ENCODE data around the gene MBD6.

Gene MBD6

GRCh38 chr12:57535764-57536596, 13.4 kb downstream of the MBD6 start:
- TF ChIP-seq, protein P1, sequence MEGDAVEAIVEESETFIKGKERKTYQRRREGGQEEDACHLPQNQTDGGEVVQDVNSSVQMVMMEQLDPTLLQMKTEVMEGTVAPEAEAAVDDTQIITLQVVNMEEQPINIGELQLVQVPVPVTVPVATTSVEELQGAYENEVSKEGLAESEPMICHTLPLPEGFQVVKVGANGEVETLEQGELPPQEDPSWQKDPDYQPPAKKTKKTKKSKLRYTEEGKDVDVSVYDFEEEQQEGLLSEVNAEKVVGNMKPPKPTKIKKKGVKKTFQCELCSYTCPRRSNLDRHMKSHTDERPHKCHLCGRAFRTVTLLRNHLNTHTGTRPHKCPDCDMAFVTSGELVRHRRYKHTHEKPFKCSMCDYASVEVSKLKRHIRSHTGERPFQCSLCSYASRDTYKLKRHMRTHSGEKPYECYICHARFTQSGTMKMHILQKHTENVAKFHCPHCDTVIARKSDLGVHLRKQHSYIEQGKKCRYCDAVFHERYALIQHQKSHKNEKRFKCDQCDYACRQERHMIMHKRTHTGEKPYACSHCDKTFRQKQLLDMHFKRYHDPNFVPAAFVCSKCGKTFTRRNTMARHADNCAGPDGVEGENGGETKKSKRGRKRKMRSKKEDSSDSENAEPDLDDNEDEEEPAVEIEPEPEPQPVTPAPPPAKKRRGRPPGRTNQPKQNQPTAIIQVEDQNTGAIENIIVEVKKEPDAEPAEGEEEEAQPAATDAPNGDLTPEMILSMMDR (IDR thresholded peaks at IDR 0.05; ENCODE audit: low read depth, low read length), result no peak
- H3K4me3 ChIP-seq (ENCODE audit: low read depth, low read length), result no peak overlapping the region

DNA sequence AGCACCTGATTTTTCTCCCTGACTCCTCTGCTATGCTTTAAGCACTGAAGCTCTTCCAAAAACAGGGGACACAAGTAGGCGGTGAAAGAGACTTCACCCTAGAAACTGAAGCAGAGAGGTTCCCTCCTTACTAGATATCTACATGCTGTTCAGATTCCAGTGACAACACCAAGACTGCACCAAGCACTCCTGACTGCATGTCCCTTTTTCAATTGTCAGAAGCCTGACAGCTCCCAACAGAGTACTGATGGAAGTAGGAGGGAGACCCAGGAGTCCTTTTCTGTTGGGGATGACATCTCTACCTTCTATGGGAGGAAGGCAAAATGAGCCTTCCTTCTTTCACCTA, 13.9 kb downstream of the MBD6 start:
- H3K4me3 ChIP-seq (ENCODE audit: low read depth, low read length), result no peak overlapping the region
- TF ChIP-seq, protein P1 (IDR thresholded peaks at IDR 0.05; ENCODE audit: low read depth, low read length), result no peak

- TF ChIP-seq, protein P1 (IDR thresholded peaks at IDR 0.05; ENCODE audit: low read depth, low read length), result no peak
- H3K4me3 ChIP-seq (ENCODE audit: low read depth, low read length), result no peak overlapping the region
These were observed 16.6 kb downstream of the MBD6 start for GRCh38 chr12:57539134-57539768.

- TF ChIP-seq, protein P1 (IDR thresholded peaks at IDR 0.05; ENCODE audit: low read depth, low read length), result no peak
These were observed 18.4 kb downstream of the MBD6 start for GRCh38 chr12:57541001-57541400.

DNA sequence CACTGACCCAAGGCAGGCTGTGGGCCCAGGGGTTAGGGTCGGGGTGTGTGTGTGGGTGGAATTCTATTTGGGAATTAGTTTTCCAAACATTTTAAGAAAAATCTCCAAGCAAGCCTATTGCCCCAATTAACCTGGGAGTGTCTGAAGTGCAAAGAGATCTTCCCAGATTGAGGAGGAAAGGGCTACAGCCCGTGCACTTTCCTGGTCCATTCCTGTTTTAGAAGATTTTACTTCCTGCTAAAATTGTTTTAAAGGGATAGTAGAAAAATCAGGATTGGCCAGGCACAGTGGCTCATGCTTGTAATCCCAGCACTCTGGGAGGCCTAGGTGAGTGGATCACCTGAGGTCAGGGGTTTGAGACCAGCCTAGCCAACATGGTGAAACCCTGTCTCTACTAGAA, 19.1 kb downstream of the MBD6 start:
- no peak overlapping the region for H3K4me3 ChIP-seq (ENCODE audit: low read depth, low read length)
- TF ChIP-seq, protein P1 (IDR thresholded peaks at IDR 0.05; ENCODE audit: low read depth, low read length), result no peak

More at GRCh38 chr12:57541001-57541400, 18.4 kb downstream of the MBD6 start:
- H3K4me3 ChIP-seq (ENCODE audit: low read depth, low read length), result no peak overlapping the region

DNA sequence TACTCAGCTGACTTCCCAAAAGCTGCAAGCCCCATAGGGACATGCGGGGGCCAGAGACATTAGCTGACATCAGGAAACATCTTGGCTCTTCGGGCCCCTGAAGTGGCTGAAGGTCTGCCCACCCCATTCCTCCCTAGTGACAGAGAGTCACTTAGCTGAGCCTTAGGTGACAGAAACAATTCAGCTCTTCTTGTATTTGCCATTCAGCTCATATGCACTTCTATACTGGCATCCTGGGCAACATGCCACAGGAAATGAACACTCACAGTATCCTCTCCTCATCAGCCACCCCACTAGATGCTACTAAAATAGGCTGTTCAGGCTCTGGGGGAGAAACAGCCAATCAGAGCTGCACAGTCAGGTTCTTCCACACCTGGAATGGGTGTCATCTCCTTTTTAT, 21.0 kb downstream of the MBD6 start:
- H3K4me3 ChIP-seq (ENCODE audit: low read depth, low read length), result no peak overlapping the region

More for the DNA sequence above, 21.0 kb downstream of the MBD6 start:
- TF ChIP-seq, protein P1 (IDR thresholded peaks at IDR 0.05; ENCODE audit: low read depth, low read length), result no peak
